ENCODE results near the gene NTSR1.

NTSR1 gene

GRCh38 chr20:62716198-62716940 lies 7.7 kb downstream of the NTSR1 start:
- TF ChIP-seq, protein P1, sequence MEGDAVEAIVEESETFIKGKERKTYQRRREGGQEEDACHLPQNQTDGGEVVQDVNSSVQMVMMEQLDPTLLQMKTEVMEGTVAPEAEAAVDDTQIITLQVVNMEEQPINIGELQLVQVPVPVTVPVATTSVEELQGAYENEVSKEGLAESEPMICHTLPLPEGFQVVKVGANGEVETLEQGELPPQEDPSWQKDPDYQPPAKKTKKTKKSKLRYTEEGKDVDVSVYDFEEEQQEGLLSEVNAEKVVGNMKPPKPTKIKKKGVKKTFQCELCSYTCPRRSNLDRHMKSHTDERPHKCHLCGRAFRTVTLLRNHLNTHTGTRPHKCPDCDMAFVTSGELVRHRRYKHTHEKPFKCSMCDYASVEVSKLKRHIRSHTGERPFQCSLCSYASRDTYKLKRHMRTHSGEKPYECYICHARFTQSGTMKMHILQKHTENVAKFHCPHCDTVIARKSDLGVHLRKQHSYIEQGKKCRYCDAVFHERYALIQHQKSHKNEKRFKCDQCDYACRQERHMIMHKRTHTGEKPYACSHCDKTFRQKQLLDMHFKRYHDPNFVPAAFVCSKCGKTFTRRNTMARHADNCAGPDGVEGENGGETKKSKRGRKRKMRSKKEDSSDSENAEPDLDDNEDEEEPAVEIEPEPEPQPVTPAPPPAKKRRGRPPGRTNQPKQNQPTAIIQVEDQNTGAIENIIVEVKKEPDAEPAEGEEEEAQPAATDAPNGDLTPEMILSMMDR (IDR thresholded peaks at IDR 0.05) = no peak
- DNase-seq (ENCODE audit: low spot score) = no peak
- no peak overlapping the region for H3K4me3 ChIP-seq
- no peak overlapping the region for H3K27ac ChIP-seq

GRCh38 chr20:62716941-62717310 lies 8.3 kb downstream of the NTSR1 start:
- no peak overlapping the region for H3K27ac ChIP-seq
- DNase-seq (ENCODE audit: low spot score) = no peak
- TF ChIP-seq, protein P1 (IDR thresholded peaks at IDR 0.05) = no peak
- H3K4me3 ChIP-seq = no peak overlapping the region

DNA sequence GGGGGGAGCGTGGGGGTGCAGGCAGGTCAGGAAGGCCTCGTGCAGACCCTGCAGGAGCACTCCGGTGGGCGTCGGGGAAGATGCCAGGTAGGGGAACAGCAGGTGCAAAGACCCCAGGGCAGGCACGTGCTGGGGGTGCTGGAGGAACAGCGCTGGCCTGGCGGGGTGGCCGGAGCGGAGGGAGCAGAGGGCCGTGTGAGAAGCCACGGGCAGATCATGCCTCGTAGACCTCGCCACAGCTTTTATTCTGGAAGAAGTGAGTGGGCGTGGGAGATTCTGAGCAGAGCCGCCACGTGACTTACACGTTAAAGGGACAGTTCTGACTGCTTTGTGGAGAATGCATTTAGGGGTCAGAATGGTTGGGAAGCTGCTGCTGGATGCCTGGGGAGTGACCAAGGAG lies 9.3 kb downstream of the NTSR1 start:
- TF ChIP-seq, protein P1 (IDR thresholded peaks at IDR 0.05) = no peak
- H3K27ac ChIP-seq = no peak overlapping the region
- DNase-seq (ENCODE audit: low spot score) = no peak
- no peak overlapping the region for H3K4me3 ChIP-seq

GRCh38 chr20:62718546-62718945 lies 9.9 kb downstream of the NTSR1 start:
- TF ChIP-seq, protein P1 (IDR thresholded peaks at IDR 0.05) = no peak
- no peak for DNase-seq (ENCODE audit: low spot score)
- H3K27ac ChIP-seq = no peak overlapping the region
- no peak overlapping the region for H3K4me3 ChIP-seq

DNA sequence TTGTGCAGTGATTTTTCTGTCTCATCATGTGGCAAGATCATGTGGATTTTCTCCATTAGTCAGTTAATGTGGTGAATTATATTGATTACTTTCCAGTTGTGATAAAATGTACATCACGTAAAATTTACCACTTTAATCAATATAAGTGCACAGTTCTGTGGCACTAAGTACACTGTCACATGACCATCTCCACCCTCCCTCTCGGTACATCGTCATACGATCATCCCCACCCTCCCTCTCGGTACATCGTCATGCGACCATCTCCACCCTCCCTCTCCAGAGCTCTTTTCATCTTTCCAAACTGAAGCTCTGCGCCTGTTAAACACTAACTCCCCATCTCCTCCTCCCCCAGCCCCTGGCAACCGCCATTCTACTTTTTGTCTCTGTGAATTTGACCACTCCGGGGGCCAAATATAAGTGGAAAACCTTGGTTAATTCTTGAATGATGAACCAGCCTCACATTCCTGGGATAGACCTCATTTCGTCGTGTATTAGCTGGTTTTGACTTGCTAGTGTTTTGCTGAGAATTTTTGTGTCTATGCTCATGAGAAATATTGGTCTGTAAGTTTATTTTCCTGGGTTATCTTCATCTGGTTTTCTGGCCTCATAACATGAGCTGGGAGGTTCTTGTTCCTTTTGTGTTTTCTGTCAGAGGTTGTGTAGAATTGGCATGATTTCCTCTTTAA lies 10.8 kb downstream of the NTSR1 start:
- H3K27ac ChIP-seq = no peak overlapping the region
- TF ChIP-seq, protein P1 (IDR thresholded peaks at IDR 0.05) = no peak
- no peak overlapping the region for H3K4me3 ChIP-seq
- no peak for DNase-seq (ENCODE audit: low spot score)

- TF ChIP-seq, protein P1 (IDR thresholded peaks at IDR 0.05) = no peak
- Histone ChIP-seq H3K27ac (no peak overlapping the region), H3K4me3 (no peak overlapping the region)
- DNase-seq (ENCODE audit: low spot score) = no peak
Observed at GRCh38 chr20:62721511-62722370, 13.1 kb downstream of the NTSR1 start.

Measured in coronary artery (tissue), 2 donors.